ENCODE measurements around the gene TUBB1.

GRCh38 chr20:59069026-59069425, 49.8 kb downstream of the TUBB1 start:
- no peak for TF ChIP-seq CTCF (IDR thresholded peaks at IDR 0.05)
- TF ChIP-seq POLR2A (IDR thresholded peaks at IDR 0.05) = no peak
